ENCODE measurements around the gene SLC22A15.
"Not testable (repeated sequence)": the region's sequence is repeated elsewhere in the genome, so short reads cannot be mapped to it uniquely, and the experiment has no call there.

The SLC22A15 gene

GRCh38 chr1:116036255-116036654, 59.9 kb downstream of the SLC22A15 start:
- in situ Hi-C loops (cut with MboI; ENCODE audit: low sequenced_read_pairs, unreplicated experiment), result no loop called here
- no peak for TF ChIP-seq CTCF (IDR thresholded peaks at IDR 0.05; ENCODE audit: borderline replicate concordance, control extremely low read depth, extremely low read depth, insufficient read depth, missing control alignments)

GRCh38 chr1:116038679-116039078, 62.4 kb downstream of the SLC22A15 start:
- in situ Hi-C loops (cut with MboI; ENCODE audit: low sequenced_read_pairs, unreplicated experiment), result no loop called here
- no peak for DNase-seq (ENCODE audit: low spot score)
- no peak for TF ChIP-seq CTCF (IDR thresholded peaks at IDR 0.05; ENCODE audit: borderline replicate concordance, control extremely low read depth, extremely low read depth, insufficient read depth, missing control alignments)

More at GRCh38 chr1:116036255-116036654, 59.9 kb downstream of the SLC22A15 start:
- DNase-seq (ENCODE audit: low spot score), result no peak

DNA sequence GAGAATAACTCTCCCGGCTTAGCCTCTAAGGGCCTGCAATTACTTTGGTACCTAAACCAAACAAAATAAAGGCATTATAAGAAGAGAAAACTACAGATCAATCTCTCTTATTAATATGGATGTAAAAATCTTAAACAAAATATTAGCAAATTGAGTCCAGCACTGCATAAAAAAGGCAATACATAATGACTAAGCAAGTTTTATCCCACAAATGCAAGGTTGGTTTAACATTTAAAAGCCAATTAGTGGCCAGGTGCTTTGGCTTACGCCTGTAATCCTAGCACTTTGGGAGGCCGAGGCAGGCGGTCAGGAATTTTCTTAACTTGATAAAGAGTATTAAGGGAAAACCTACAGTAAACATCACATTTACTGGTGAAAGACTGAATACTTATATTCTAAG, 67.8 kb downstream of the SLC22A15 start:
- no peak for DNase-seq (ENCODE audit: low spot score)
- in situ Hi-C loops (cut with MboI; ENCODE audit: low sequenced_read_pairs, unreplicated experiment), result no loop called here
- TF ChIP-seq CTCF (IDR thresholded peaks at IDR 0.05; ENCODE audit: borderline replicate concordance, control extremely low read depth, extremely low read depth, insufficient read depth, missing control alignments), result no peak

GRCh38 chr1:116046933-116047332, 70.6 kb downstream of the SLC22A15 start:
- DNase-seq (ENCODE audit: low spot score); in situ Hi-C loops (cut with MboI; ENCODE audit: low sequenced_read_pairs, unreplicated experiment): not testable (repeated sequence)

DNA sequence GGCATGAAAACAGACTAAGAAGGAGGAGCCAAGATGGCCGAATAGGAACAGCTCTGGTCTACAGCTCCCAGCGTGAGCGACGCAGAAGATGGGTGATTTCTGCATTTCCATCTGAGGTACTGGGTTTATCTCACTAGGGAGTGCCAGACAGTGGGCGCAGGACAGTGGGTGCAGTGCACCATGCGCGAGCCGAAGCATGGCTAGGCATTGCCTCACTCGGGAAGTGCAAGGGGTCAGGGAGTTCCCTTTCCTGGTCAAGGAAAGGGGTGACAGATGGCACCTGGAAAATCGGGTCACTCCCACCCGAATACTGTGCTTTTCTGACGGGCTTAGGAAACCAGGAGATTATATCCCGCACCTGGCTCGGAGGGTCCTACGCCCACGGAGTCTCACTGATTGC, 75.6 kb downstream of the SLC22A15 start:
- DNase-seq (ENCODE audit: low spot score); in situ Hi-C loops (cut with MboI; ENCODE audit: low sequenced_read_pairs, unreplicated experiment): not testable (repeated sequence)

- in situ Hi-C loops (cut with MboI; ENCODE audit: low sequenced_read_pairs, unreplicated experiment), result no loop called here
- TF ChIP-seq CTCF (IDR thresholded peaks at IDR 0.05; ENCODE audit: borderline replicate concordance, control extremely low read depth, extremely low read depth, insufficient read depth, missing control alignments), result no peak
- DNase-seq (ENCODE audit: low spot score), result no peak
Observed at GRCh38 chr1:116062201-116062600, 85.9 kb downstream of the SLC22A15 start.

- DNase-seq (ENCODE audit: low spot score), result no peak
- in situ Hi-C loops (cut with MboI; ENCODE audit: low sequenced_read_pairs, unreplicated experiment), result no loop called here
- TF ChIP-seq CTCF (IDR thresholded peaks at IDR 0.05; ENCODE audit: borderline replicate concordance, control extremely low read depth, extremely low read depth, insufficient read depth, missing control alignments), result no peak
Observed at GRCh38 chr1:116064616-116065015, 88.3 kb downstream of the SLC22A15 start.

GRCh38 chr1:116066868-116067565, 90.7 kb downstream of the SLC22A15 start:
- no peak for TF ChIP-seq CTCF (IDR thresholded peaks at IDR 0.05; ENCODE audit: borderline replicate concordance, control extremely low read depth, extremely low read depth, insufficient read depth, missing control alignments)
- no peak for DNase-seq (ENCODE audit: low spot score)
- in situ Hi-C loops (cut with MboI; ENCODE audit: low sequenced_read_pairs, unreplicated experiment), result no loop called here
